CD14-positive monocyte (primary cell): ENCODE results near the gene FNBP1L. TPM values are rescaled to one million over a fixed set of nuclear protein-coding genes. Genes with fewer than 3 reads are reported as not detected.

Experiments
- DNase-seq, 3 donors: peaks; one replicate each; pipeline ENCODE4 v3.0.0-alpha.2; 2011 to 2022
- H2AFZ ChIP-seq: 2 replicates; pipeline ENCODE4 v1.6.0; 2012; ENCODE audit warnings: mild to moderate bottlenecking, low read depth, low read length, inconsistent platforms; ENCODE audit not compliant: insufficient read depth, poor library complexity, severe bottlenecking
- H3K27ac ChIP-seq, 2 donors: 1 replicate in 1 of 2; 2 replicates in 1 of 2; pipeline ENCODE4 v1.5.1; 2012 to 2013; ENCODE audit warnings: low read length in 2 of 2, control low read depth in 1 of 2, inconsistent platforms in 1 of 2, low read depth in 1 of 2, mild to moderate bottlenecking in 1 of 2
- H3K27me3 ChIP-seq, 2 donors: one replicate each; pipeline versions ENCODE4 v1.6.0 to v1.6.1; 2011 to 2013; ENCODE audit warnings: low read length in 2 of 2; ENCODE audit not compliant: control insufficient read depth in 2 of 2, insufficient read depth in 2 of 2
- H3K36me3 ChIP-seq, 2 donors: replicated peaks in 1 of 2; 1 replicate in 1 of 2; 2 replicates in 1 of 2; pipeline versions ENCODE4 v1.5.1 to v1.6.1; 2012 to 2013; ENCODE audit warnings: low read length in 2 of 2, control low read depth in 1 of 2, inconsistent platforms in 1 of 2, mild to moderate bottlenecking in 1 of 2; ENCODE audit not compliant: insufficient read depth in 2 of 2, control insufficient read depth in 1 of 2
- H3K4me1 ChIP-seq, 2 donors: 1 replicate in 1 of 2; 2 replicates in 1 of 2; pipeline versions ENCODE4 v1.5.1 to v1.6.1; 2012 to 2013; ENCODE audit warnings: low read length in 2 of 2, control low read depth in 1 of 2, inconsistent platforms in 1 of 2, mild to moderate bottlenecking in 1 of 2, moderate library complexity in 1 of 2; ENCODE audit not compliant: insufficient read depth in 2 of 2, control insufficient read depth in 1 of 2
- H3K4me2 ChIP-seq: replicated peaks from 2 replicates; pipeline ENCODE3; 2012; ENCODE audit warnings: low read length, moderate library complexity, mild to moderate bottlenecking; ENCODE audit not compliant: poor library complexity, severe bottlenecking; ENCODE audit errors: extremely low read depth
- H3K4me3 ChIP-seq, 3 experiments: fragments of 200-600 bp in 1 of 3; sonication (generic) in 1 of 3; replicated peaks in 1 of 3; 1 replicate in 2 of 3; 2 replicates in 1 of 3; pipeline ENCODE4 v1.5.1; 2011 to 2013; ENCODE audit warnings: low read length in 3 of 3, mild to moderate bottlenecking in 3 of 3, control low read depth in 2 of 3, low read depth in 2 of 3, inconsistent platforms in 1 of 3, moderate library complexity in 1 of 3
- H3K79me2 ChIP-seq: 2 replicates; pipeline ENCODE4 v1.6.0; 2012; ENCODE audit warnings: mild to moderate bottlenecking, control low read depth, inconsistent platforms, low read length, moderate library complexity; ENCODE audit not compliant: insufficient read depth
- H3K9ac ChIP-seq: 2 replicates; pipeline ENCODE4 v1.6.0; 2017; ENCODE audit warnings: low read length, mild to moderate bottlenecking; ENCODE audit not compliant: insufficient read depth, poor library complexity, severe bottlenecking
- H3K9me3 ChIP-seq, 2 donors: replicated peaks in 1 of 2; 1 replicate in 1 of 2; 2 replicates in 1 of 2; pipeline versions ENCODE4 v1.5.1 to v1.6.1; 2012 to 2013; ENCODE audit warnings: low read length in 2 of 2, control low read depth in 1 of 2; ENCODE audit not compliant: control insufficient read depth in 1 of 2, insufficient read depth in 1 of 2
- H4K20me1 ChIP-seq: 2 replicates; pipeline ENCODE4 v1.6.0; 2012; ENCODE audit warnings: mild to moderate bottlenecking, low read length, control low read depth, moderate library complexity; ENCODE audit not compliant: insufficient read depth
- H3K27ac Mint-ChIP-seq, 7 donors: one replicate each; pipeline ENCODE4 v1.8.0; 2020; ENCODE audit warnings: mild to moderate bottlenecking in 7 of 7, mixed read lengths in 7 of 7, moderate library complexity in 6 of 7, inconsistent platforms in 2 of 7
- H3K27me3 Mint-ChIP-seq, 3 donors: one replicate each; pipeline ENCODE4 v1.8.0; 2021 to 2022; ENCODE audit warnings: low read depth in 3 of 3, mild to moderate bottlenecking in 3 of 3, mixed read lengths in 3 of 3, moderate library complexity in 3 of 3, inconsistent platforms in 1 of 3
- H3K36me3 Mint-ChIP-seq, 2 donors: one replicate each; pipeline ENCODE4 v1.8.0; 2020; ENCODE audit warnings: mixed read lengths in 2 of 2, inconsistent platforms in 1 of 2, mild to moderate bottlenecking in 1 of 2
- H3K4me1 Mint-ChIP-seq: one replicate; pipeline ENCODE4 v1.8.0; 2020; ENCODE audit warnings: mild to moderate bottlenecking, mixed read lengths
- H3K4me3 Mint-ChIP-seq, 2 donors: one replicate each; pipeline ENCODE4 v1.8.0; 2020; ENCODE audit warnings: mild to moderate bottlenecking in 2 of 2, mixed read lengths in 2 of 2, moderate library complexity in 1 of 2
- H3K9me3 Mint-ChIP-seq, 7 donors: one replicate each; pipeline ENCODE4 v1.8.0; 2020 to 2022; ENCODE audit warnings: mixed read lengths in 7 of 7, mild to moderate bottlenecking in 6 of 7, moderate library complexity in 6 of 7, inconsistent platforms in 2 of 7
- CTCF ChIP-seq: fragments of 200-600 bp; IDR thresholded peaks from one replicate; pipeline ENCODE4 v1.8.0; 2022; ENCODE audit warnings: antibody characterized with exemption, mild to moderate bottlenecking
- WGBS: methylation state at CpG from one replicate; pipeline ENCODE4 v1.1.5; 2013; ENCODE audit warnings: missing lambda C conversion rate; ENCODE audit not compliant: insufficient coverage; 5-methylcytosine and 5-hydroxymethylcytosine counted together
- intact Hi-C, 2 donors: fragments of 100-400 bp; cut with micrococcal nuclease; formaldehyde crosslinking; loops; one replicate each; pipeline versions ENCODE4 v1.15.0 to v1.15.1; 2023
- polyA plus RNA-seq, 3 donors: library from polyadenylated mRNA; depleted of rRNA in 1 of 3; unstranded in 2 of 3; stranded (reverse) in 1 of 3; fragments of 300-500 nt in 2 of 3; fragments of >200 nt in 1 of 3; fragmentation: Illumina TruSeq in 2 of 3; gene quantifications; 1 replicate in 2 of 3; 2 replicates in 1 of 3; pipeline ENCODE4 v1.2.3, GENCODE V29; 2012 to 2021

Gene FNBP1L
- polyA plus RNA-seq, 3 donors: 0.15 to 0.32 (median 0.28) TPM

- H3K27me3 ChIP-seq: peaks cover 3% of the 10 kb centered on the region in 2 donors
- no peaks in the 10 kb centered on the region for H3K36me3 ChIP-seq
- WGBS: 100% methylated on average over 1 of the region's 1 CpG
- Mint-ChIP-seq H3K27ac (no peak overlapping the region), H3K9me3 (peaks cover 0 to 2% (median 0%) of the 10 kb centered on the region in 7 donors), H3K4me1 (peaks cover 14% of the 10 kb centered on the region), H3K27me3 (peaks cover 3 to 8% (median 6%) of the 10 kb centered on the region in 3 donors), H3K4me3 (no peak overlapping the region), H3K36me3 (peaks cover 3% of the 10 kb centered on the region in 2 donors)
- intact Hi-C loops: no loop called here
- no peaks in the 10 kb centered on the region for H3K9me3 ChIP-seq
- no peak for DNase-seq
- no peak for TF ChIP-seq CTCF
- H4K20me1 ChIP-seq: no peaks in the 10 kb centered on the region
- no peak overlapping the region for H2AFZ ChIP-seq
- no peak overlapping the region for H3K4me3 ChIP-seq
- H3K4me2 ChIP-seq: no peak overlapping the region
- peaks cover 6 to 14% of the 10 kb centered on the region in 2 donors for H3K4me1 ChIP-seq
- H3K9ac ChIP-seq: no peak overlapping the region
- no peak overlapping the region for H3K27ac ChIP-seq
- H3K79me2 ChIP-seq: peaks cover 2% of the 10 kb centered on the region
Measured at GRCh38 chr1:93453911-93454310, 6.0 kb downstream of the FNBP1L start.

GRCh38 chr1:93459126-93459525 is 11.2 kb downstream of the FNBP1L start:
- no peaks in the 10 kb centered on the region for H3K4me1 ChIP-seq
- H3K27me3 ChIP-seq: no peaks in the 10 kb centered on the region
- no peak for DNase-seq
- no peaks in the 10 kb centered on the region for H3K4me1 Mint-ChIP-seq
- no peaks in the 10 kb centered on the region for H4K20me1 ChIP-seq
- intact Hi-C loops: no loop called here
- no peaks in the 10 kb centered on the region for H3K36me3 ChIP-seq
- H3K79me2 ChIP-seq: peaks cover 2% of the 10 kb centered on the region
- peaks cover 0 to 2% of the 10 kb centered on the region in 2 donors for H3K36me3 Mint-ChIP-seq
- no peak overlapping the region for H3K4me3 ChIP-seq
- H3K27ac ChIP-seq: no peak overlapping the region
- TF ChIP-seq CTCF: no peak
- H3K27ac Mint-ChIP-seq: no peak overlapping the region
- H3K9me3 Mint-ChIP-seq: peaks cover 0 to 2% (median 0%) of the 10 kb centered on the region in 7 donors
- H3K9ac ChIP-seq: no peak overlapping the region
- no peak overlapping the region for H3K4me2 ChIP-seq
- peaks cover 0 to 2% (median 0%) of the 10 kb centered on the region in 3 donors for H3K27me3 Mint-ChIP-seq
- H2AFZ ChIP-seq: no peak overlapping the region
- H3K9me3 ChIP-seq: no peaks in the 10 kb centered on the region
- 100% methylated on average over 2 of the region's 3 CpGs for WGBS
- no peak overlapping the region for H3K4me3 Mint-ChIP-seq
